Measurements from ENCODE around the gene PTPRM.

PTPRM gene

GRCh38 chr18:7567474-7568425, 634 bp downstream of the PTPRM start:
- ATAC-seq, result no peak

DNA sequence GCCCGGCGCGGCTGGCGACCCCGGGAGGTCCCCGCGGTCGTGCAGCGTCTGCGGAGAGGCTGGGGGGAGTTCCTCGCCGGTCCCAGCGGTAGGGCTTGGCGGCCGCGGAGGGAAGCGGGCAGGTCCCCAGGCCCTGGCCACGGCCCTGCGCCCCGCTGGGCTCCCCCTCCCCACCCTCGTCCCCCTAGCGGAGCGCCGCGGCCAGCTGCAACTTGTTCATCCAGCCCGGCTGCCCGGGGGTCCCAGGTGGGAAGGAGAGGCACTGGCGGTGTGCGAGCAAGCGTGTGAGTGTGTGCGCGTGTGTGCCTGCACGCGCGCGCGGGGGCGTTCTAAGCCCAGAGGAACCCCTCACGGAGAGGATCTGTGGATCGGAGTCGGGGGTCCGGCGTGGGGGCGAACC, 1.3 kb downstream of the PTPRM start:
- peak; percentile 4 for DNase-seq
- no peak for ATAC-seq

More at GRCh38 chr18:7567474-7568425, 634 bp downstream of the PTPRM start:
- DNase-seq, result peak; percentile 7

DNA sequence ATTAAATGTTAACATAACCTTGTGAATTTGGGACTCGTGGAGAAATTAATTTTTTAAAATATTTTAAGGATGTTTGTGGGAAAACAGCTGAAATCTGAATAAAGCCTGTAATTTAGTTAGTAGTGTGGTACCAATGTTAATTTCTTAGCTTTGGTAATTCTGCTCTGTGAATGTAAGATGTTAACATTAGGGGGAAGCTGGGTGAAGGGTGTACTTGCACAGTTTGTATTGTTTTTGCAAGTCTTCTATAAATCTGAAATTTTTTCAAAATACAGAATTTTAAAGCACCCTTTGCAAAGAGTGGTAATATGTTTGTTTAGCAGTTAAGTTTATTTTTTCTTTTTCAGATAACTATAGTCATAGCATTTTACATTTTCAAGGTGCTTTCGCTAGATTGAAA, 4.5 kb downstream of the PTPRM start:
- ATAC-seq (no peak), DNase-seq (no peak)

GRCh38 chr18:7572822-7573221, 5.7 kb downstream of the PTPRM start:
- ATAC-seq, result no peak
- peak; percentile 4 for DNase-seq

GRCh38 chr18:7575465-7576028, 8.4 kb downstream of the PTPRM start:
- ATAC-seq (no peak), DNase-seq (no peak)

- DNase-seq (no peak), ATAC-seq (no peak)
Observed at GRCh38 chr18:7576077-7576476, 9.0 kb downstream of the PTPRM start.

- no peak for DNase-seq
- ATAC-seq, result no peak
Observed at GRCh38 chr18:7576685-7577084, 9.6 kb downstream of the PTPRM start.

- no peak for ATAC-seq
- no peak for DNase-seq
Observed at GRCh38 chr18:7577706-7578105, 10.6 kb downstream of the PTPRM start.

DNA sequence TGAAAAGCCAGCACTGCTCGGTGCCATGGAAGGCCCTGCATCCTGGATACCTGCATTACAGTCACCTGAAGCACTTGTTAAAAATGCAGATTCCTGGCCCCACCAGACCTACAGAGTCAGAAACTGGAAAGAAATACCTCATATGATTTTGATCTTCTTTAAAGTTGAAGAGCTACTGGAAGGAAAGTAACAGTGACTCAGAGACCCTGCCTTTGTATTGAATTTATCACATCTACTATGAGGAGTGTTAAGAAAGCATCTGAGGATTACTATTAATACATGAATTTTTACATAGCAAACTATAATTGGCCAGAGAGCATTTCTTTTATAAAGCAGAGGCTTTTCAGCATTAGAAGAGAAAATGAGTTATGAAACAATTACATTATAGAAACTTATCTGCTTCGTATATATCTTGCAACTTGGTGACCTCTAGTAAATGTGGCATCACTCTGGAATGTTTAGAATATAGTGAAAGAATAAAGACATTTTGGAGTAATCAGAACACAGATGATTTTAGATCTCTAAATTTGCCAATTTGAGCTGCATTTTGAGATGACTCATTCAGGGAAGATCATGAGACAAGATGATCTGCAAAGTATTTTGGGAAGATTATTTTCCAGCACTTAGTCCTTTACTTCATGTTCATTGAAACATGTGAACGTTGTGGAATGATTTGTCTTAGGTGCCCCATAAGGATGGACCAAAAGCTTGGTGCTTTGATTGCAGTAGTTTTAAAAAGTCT, 12.2 kb downstream of the PTPRM start:
- ATAC-seq (no peak), DNase-seq (no peak)

- DNase-seq (no peak), ATAC-seq (no peak)
Observed at GRCh38 chr18:7579918-7580542, 12.9 kb downstream of the PTPRM start.

DNA sequence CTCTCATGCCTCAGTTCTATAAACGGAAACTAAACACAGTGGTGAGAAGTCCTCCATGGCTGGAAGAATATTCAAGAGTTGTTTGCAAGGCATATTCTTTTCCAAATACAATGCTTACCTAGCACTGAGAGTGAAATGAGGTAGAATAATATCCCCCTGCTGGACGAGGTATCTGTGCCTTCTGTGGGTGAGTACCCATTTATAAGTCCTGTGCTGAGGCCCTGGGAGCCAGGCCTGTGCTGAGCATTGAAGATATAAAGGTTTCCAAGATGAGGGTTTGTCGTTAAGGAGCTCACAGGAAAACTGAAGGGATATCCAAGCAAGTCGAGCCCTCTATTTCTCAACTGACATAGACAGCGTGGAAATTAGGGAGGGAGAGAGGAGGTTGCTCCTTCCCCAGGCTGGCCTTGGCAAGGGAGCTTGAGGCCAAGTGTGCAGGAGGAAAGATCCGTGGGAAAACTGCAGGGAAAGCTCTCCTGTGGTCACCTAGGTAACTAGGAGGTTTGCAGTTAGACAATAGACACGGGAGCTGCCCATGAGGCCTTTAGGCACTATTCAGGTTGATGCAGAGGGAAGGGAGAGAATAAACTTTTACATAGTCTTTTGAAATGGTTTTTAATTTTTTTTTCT, 17.6 kb downstream of the PTPRM start:
- no peak for ATAC-seq
- DNase-seq, result no peak

DNA sequence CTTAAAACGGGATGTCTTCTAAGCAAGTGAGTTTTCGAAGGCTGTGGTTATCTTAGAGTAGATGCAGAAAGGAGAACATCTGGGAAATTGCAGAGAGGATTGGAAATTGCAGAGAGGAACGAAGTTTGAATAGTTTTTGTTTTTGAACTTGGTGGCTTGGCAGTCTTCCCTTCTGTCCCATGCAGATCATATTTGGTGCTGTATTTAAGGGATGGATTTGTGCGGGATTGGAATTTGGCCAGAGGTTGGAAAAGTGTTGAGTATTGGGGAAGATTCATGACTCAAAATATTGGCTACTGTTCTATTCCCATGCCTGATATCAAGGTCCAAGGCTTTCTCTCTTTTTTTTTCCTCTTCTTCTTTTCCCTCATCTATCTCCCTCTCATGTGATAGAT, 18.2 kb downstream of the PTPRM start:
- no peak for ATAC-seq
- DNase-seq, result no peak

DNA sequence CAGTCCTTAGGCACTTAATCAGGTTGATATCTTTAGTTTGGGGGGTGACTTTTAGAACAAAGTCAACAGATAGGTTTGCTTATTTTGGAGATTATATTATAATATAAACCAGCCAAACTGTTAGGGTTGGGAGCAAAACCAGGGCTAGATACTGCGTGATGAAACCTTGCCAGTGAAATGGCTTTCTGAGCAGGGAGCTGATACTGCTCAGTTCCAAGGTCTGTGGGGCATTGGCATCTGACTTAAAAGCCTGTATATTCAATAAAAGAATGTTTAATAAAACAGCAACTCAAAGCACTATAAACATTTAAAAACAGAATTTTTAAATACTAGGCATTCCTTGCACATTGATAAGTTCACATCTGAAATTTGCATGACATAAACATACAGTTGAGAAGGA, 19.3 kb downstream of the PTPRM start:
- ATAC-seq (no peak), DNase-seq (no peak)

DNA sequence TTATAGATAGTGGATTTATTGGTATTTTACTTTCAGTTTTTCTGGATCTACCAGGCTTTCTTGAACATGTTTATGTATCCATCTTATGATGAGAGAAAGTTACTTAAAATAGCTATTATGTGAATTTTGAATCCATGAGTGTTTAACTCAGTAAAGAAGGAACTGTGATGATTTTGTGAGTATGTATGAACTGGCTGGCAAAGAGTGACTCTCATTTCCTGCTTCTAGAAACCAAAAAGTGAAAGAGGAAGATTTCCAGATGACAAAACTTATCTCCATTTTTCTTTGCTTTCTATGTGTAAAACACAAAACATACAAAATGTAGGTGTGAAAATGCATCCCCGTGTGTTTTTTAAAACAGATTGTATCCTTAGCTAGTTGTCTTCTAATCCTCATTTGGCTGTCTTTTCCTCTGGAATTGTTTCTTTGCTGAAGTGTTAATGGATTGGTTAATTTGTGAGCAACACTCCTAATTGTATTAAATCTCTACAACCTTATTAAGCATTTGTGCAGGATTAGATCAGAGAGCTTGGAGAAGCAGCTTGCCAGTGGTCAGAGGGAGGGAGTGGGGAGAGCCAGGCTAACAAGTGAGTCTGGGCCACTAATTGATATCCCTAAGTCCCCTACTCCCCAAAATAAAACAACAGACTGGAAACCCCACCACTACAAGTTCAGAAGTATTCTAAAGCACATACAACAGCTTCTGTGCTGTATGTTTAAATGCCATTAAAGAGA, 23.9 kb downstream of the PTPRM start:
- no peak for ATAC-seq
- no peak for DNase-seq

DNA sequence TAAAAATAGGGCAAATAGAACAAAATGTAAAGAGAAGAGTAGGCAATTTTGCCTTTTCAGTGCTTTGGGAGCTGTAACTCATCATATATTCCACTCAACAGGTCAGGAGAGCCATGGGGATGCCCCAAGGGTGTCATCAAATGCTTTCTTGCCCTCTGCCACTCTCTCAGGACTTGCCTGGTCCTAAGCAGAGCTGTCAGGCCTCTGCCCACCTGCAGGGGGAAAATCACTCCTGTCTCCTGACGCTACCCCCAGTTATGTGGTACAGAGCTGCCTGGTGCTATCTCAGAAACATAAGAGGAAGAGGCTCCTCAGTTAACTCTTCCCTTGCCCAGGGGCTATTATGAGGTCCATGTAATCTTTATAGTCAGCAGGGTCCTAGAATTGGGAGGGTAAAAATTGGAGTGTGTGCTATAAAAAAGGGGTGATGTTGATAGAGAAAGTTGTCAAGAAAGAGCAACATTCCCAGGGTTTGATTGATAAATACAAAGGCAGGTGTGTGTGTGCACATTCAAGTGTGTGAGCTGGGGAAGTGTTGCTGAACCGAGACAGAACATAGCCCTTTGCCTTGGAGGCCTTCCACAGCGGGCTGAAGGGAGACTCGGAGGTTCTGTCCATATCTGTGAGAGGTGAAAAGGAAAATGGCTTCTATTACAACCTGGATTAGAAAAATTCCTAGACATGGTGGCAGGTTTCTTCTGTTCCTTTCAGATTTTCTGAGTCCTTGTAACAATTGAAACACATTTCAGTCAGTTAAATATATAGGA, 25.4 kb downstream of the PTPRM start:
- DNase-seq, result no peak
- ATAC-seq, result no peak

DNA sequence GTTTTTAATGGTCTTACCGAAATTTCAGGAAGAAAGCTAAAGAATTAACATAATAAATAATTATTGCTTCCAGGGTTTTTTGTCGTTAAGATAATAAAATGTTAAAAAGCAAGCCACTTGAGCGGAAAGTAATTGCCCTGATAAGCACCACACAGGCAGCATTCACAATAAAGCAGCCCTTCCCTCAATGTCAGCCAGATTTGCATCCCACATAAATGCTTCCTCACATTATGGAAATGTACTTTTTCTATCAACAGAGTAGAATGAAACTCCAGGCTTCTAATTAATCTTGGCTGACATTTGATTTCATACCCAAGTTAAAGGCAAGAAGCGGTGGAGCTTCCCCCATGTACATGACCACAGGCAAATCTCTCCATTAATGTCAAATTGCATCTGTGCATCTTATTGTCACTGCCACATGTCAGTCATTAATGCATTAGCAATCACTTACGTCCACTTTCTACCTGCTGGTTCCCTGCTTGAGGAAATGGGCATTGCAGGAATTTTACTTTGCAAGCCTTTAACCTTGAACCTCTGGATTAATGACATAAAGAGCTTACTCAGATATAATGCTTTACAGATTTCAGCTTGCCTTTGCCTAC, 26.2 kb downstream of the PTPRM start:
- no peak for DNase-seq
- ATAC-seq, result no peak

DNA sequence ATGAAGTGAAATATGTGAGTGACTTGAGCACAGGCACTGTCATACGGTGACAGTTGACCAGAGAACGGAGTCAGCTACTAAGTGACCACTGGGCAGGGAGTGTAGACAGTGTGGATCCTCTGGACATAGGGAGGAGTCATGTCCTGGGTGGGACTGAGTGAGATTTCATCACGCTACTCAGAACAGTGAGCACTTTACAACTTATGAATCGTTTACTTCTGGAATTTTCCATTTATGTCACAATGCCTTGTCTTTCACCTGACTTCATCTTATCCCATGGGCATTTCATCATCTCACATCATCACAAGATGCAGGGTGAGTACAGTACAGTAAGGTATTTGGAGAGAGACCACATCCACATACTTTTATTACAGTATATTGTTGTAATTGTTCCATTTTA, 29.0 kb downstream of the PTPRM start:
- ATAC-seq, result no peak
- no peak for DNase-seq

DNA sequence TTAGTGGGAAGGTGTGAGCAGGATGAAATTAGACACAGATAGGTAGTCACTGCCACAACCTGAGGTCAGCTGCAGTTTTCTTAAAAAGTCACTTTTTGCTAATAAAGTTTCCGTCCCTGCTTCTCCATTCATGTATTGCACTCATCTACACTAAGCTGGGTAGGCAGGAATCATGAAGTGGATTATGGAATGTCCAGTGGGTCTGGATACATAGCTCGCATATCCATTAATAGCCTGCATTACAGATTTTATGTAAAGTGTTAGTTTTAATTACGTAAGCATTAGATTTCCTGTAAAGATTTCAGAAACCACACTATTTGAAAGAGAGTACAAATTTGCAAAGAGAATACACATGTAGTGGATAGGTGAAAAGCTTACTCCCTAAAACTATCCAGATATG, 30.4 kb downstream of the PTPRM start:
- ATAC-seq (no peak), DNase-seq (no peak)

GRCh38 chr18:7598167-7599047, 31.3 kb downstream of the PTPRM start:
- no peak for DNase-seq
- ATAC-seq, result no peak

Data from stimulated activated naive CD8-positive, alpha-beta T cell treated with anti-CD3 and anti-CD28 coated beads, Interleukin-15, Interleukin-2, amounts not matched to agents 100 U/mL and 50 U/mL, for 24 hours (primary cell).